Measurements from ENCODE around the gene CRTC1. TPM values are rescaled to one million over a fixed set of nuclear protein-coding genes. Genes with fewer than 3 reads are reported as not detected.

Gene CRTC1
- total RNA-seq, 4 donors from 2014 or later = 3.8 to 8.9 (median 6.3) TPM

DNA sequence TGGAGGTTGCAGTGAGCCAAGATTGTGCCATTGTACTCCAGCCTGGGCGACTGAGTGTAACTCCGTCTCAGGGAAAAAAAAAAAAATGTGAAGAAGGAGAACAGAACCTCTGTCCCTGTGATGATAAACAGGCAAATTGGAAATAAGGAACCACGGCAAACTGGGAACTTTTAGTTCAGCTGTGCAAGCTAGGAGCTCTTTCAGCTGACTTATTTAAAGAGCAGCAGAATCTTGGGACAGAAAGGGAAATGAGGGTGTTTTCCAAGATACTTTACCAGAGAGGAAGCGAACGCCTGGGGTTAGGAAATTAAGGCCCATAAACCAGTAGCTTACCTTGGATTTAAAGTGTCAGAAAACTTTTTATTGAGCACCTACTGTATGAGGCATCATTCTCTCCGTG is 145.3 kb downstream of the CRTC1 start:
- no peaks in the 10 kb centered on the region for H3K36me3 ChIP-seq
- no peak overlapping the region for H3K27ac ChIP-seq
- peaks cover 0 to 19% (median 0%) of the 10 kb centered on the region in 3 donors for H3K9me3 ChIP-seq
- H3K4me3 ChIP-seq = no peak overlapping the region
- no peaks in the 10 kb centered on the region for H3K27me3 ChIP-seq
- H3K4me1 ChIP-seq = peaks cover 0 to 20% (median 2%) of the 10 kb centered on the region in 3 donors
- WGBS, 2 donors (ENCODE audit: low coverage in 1 of 2) = 27 to 46% methylated on average over 4 to 6 of the region's 6 CpGs
- ATAC-seq = no peak
- TF ChIP-seq, protein P1, sequence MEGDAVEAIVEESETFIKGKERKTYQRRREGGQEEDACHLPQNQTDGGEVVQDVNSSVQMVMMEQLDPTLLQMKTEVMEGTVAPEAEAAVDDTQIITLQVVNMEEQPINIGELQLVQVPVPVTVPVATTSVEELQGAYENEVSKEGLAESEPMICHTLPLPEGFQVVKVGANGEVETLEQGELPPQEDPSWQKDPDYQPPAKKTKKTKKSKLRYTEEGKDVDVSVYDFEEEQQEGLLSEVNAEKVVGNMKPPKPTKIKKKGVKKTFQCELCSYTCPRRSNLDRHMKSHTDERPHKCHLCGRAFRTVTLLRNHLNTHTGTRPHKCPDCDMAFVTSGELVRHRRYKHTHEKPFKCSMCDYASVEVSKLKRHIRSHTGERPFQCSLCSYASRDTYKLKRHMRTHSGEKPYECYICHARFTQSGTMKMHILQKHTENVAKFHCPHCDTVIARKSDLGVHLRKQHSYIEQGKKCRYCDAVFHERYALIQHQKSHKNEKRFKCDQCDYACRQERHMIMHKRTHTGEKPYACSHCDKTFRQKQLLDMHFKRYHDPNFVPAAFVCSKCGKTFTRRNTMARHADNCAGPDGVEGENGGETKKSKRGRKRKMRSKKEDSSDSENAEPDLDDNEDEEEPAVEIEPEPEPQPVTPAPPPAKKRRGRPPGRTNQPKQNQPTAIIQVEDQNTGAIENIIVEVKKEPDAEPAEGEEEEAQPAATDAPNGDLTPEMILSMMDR (IDR thresholded peaks at IDR 0.05) = no peak

DNA sequence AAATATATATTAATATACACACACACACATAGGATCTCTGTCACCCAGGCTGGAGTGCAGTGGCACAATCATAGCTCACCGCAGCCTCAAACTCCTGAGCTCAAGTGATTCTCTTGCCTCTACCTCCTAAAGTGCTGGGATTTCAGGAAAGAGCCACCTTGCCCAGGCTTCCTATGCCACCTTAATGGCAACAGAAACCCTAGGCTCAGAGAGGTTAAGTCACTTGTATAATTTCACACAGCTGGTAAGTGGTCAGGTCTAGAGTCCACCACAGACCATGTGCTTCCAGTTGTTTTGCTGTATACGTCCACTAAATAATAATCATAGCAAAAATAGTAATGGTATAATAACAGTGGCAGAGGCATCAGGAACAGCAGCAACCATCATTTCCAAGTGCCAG is 147.0 kb downstream of the CRTC1 start:
- Histone ChIP-seq H3K27me3 (no peaks in the 10 kb centered on the region), H3K36me3 (peaks cover 0 to 6% of the 10 kb centered on the region in 2 donors), H3K4me3 (no peak overlapping the region), H3K27ac (no peak overlapping the region), H3K9me3 (peaks cover 0 to 19% (median 0%) of the 10 kb centered on the region in 3 donors), H3K4me1 (peaks cover 0 to 37% (median 14%) of the 10 kb centered on the region in 3 donors)
- WGBS, 2 donors (ENCODE audit: low coverage in 1 of 2) = 61 to 65% methylated on average over 2 of the region's 2 CpGs
- no peak for ATAC-seq
- TF ChIP-seq, protein P1 (IDR thresholded peaks at IDR 0.05) = no peak
- TF ChIP-seq EP300 (IDR thresholded peaks at IDR 0.05) (no peak), POLR2AphosphoS5 (IDR thresholded peaks at IDR 0.05) (no peak), POLR2A (IDR thresholded peaks at IDR 0.05) (no peak)

DNA sequence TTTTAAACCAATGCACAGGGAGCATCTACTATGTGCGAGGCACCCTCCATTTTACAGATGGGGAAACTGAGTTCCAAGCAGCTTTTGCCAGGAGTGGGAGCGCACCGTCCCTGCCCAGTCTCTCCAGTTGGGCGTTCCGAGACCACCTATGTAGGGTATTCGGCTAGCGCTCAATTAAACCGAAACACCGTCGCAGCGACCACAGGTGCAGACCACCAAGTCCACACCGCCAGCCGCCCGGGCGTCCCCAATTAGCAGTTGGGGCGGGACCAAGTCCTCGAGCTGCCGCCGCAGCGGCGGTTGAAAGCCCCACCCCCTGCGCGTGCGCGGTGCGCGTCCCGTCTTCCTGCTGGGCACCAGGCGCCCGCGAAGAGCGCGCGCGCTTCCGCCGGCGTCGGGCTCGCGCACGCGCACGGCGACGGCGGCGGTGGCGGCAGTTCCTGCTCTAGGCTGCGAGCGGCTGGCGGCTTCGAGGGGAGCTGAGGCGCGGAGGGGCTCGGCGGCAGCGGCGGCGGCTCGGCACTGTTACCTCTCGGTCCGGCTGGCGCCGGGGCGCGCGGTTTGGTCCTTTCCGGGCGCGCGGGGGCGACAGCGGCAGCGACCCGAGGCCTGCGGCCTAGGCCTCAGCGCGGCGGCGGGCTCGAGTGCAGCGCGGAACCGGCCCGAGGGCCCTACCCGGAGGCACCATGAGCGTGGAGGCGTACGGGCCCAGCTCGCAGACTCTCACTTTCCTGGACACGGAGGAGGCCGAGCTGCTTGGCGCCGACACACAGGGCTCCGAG is 148.2 kb downstream of the CRTC1 start, which contains the start of gene UPF1:
TSS of gene UPF1 (plus strand) at position 436 of the 782 bp plus-strand sequence. CDS start at position 687, 251 bp downstream.
- Histone ChIP-seq H3K4me1 (peaks cover 0 to 49% (median 14%) of the 10 kb centered on the region in 3 donors), H3K4me3 (peak within 1 kb of the TSS; percentile 79 to 90), H3K27me3 (no peaks in the 10 kb centered on the region), H3K27ac (peak within 1 kb of the TSS; percentile 72 to 93 (median 91)), H3K9me3 (peaks cover 0 to 12% (median 0%) of the 10 kb centered on the region in 3 donors), H3K36me3 (peaks cover 0 to 8% of the 10 kb centered on the region in 2 donors)
- ATAC-seq = peak; percentile 92
- WGBS, 2 donors (ENCODE audit: low coverage in 1 of 2) = 10% methylated on average over 2 of the region's 96 CpGs; no CpG with 5 or more reads in 1 of the 2 donors
- TF ChIP-seq POLR2A (IDR thresholded peaks at IDR 0.05) (peak; percentile 85 to 90), POLR2AphosphoS5 (IDR thresholded peaks at IDR 0.05) (peak; percentile 55), EP300 (IDR thresholded peaks at IDR 0.05) (no peak)
- TF ChIP-seq, protein P1 (IDR thresholded peaks at IDR 0.05) = peak in 3 of 4 experiments; percentile 31 to 48 (median 44)

Other genes starting within 250 kb of the CRTC1 start
- gene ISYNA1, start 245.5 kb upstream of the CRTC1 start, total RNA-seq = 10 to 100 TPM; 15.2 to 31.6 (median 19.8) TPM
- gene ELL, start 161.6 kb upstream of the CRTC1 start, total RNA-seq = 10 to 100 TPM; 12.5 to 19.0 (median 14.7) TPM
- gene FKBP8, start 140.1 kb upstream of the CRTC1 start, total RNA-seq = 100 to 1,000 TPM; 408 to 436 (median 418) TPM
- gene KXD1, start 125.8 kb upstream of the CRTC1 start, total RNA-seq = 100 to 1,000 TPM; 130 to 137 (median 135) TPM
- 100 to 1,000 TPM; 371 to 644 (median 574) TPM for gene UBA52, start 111.8 kb upstream of the CRTC1 start, total RNA-seq
- gene REX1BD, start 94.9 kb upstream of the CRTC1 start, total RNA-seq = 10 to 100 TPM; 64.8 to 72.6 (median 68.6) TPM
- 10 to 100 TPM; 10.9 to 67.4 (median 42.7) TPM for gene CRLF1, start 76.9 kb upstream of the CRTC1 start, total RNA-seq
- 1 to 10 TPM in 3 of 4 donors, under 1 TPM in 1; 0.96 to 4.0 (median 2.0) TPM for gene TMEM59L, start 70.8 kb upstream of the CRTC1 start, total RNA-seq
- 10 to 100 TPM; 12.9 to 19.0 (median 14.6) TPM for gene KLHL26, start 46.7 kb upstream of the CRTC1 start, total RNA-seq
- gene COMP, start 107.6 kb downstream of the CRTC1 start, total RNA-seq = 1 to 10 TPM in 1 of 4 donors, under 1 TPM in 3; 0.40 to 4.4 (median 0.50) TPM
- gene UPF1, start 148.3 kb downstream of the CRTC1 start, total RNA-seq = 10 to 100 TPM; 53.6 to 92.2 (median 59.9) TPM
- gene CERS1, start 212.5 kb downstream of the CRTC1 start, total RNA-seq = 1 to 10 TPM in 1 of 4 donors, under 1 TPM in 2, not detected in 1; 0.73 to 1.3 (median 0.81) TPM
- 100 to 1,000 TPM; 121 to 195 (median 152) TPM for gene COPE, start 235.7 kb downstream of the CRTC1 start, total RNA-seq
- gene DDX49, start 236.0 kb downstream of the CRTC1 start, total RNA-seq = 10 to 100 TPM; 36.1 to 61.0 (median 46.9) TPM

All from gastroesophageal sphincter (tissue), 4 donors.